Lung (tissue), 16 donors: ENCODE data around the gene PDIK1L. TPM values are rescaled to one million over a fixed set of nuclear protein-coding genes. Genes with fewer than 3 reads are reported as not detected.
A peak's percentile ranks its signal among the peaks of the same experiment; 100 is the strongest.

ENCODE experiments used
- ATAC-seq: fragments of 200-7000 bp; cut with Tn5 transposase; one replicate; pipeline ENCODE4 v1.9.1; 2020; ENCODE audit warnings: moderate number of reproducible peaks; ENCODE audit not compliant: insufficient read depth, low FRiP score
- DNase-seq, 3 donors: peaks; one replicate each; pipeline ENCODE4 v3.0.0-alpha.2; 2013 to 2017
- H3K27ac ChIP-seq, 2 donors: one replicate each; pipeline ENCODE4 v1.5.1; 2013; ENCODE audit warnings: mild to moderate bottlenecking in 2 of 2, moderate library complexity in 2 of 2, control low read depth in 1 of 2, inconsistent platforms in 1 of 2, low read depth in 1 of 2, low read length in 1 of 2
- H3K27me3 ChIP-seq, 3 donors: one replicate each; pipeline ENCODE4 v1.5.1; 2013; ENCODE audit warnings: low read length in 2 of 3; ENCODE audit not compliant: control insufficient read depth in 3 of 3, insufficient read depth in 3 of 3
- H3K36me3 ChIP-seq, 4 donors: one replicate each; pipeline ENCODE4 v1.5.1; 2013; ENCODE audit warnings: low read length in 4 of 4, mild to moderate bottlenecking in 1 of 4, moderate library complexity in 1 of 4; ENCODE audit not compliant: control insufficient read depth in 4 of 4, insufficient read depth in 4 of 4
- H3K4me1 ChIP-seq, 5 donors: one replicate each; pipeline ENCODE4 v1.5.1; 2013; ENCODE audit warnings: low read length in 5 of 5, mild to moderate bottlenecking in 2 of 5, moderate library complexity in 1 of 5; ENCODE audit not compliant: control insufficient read depth in 5 of 5, insufficient read depth in 5 of 5
- H3K4me3 ChIP-seq: one replicate; pipeline ENCODE4 v1.5.1; 2013; ENCODE audit warnings: mild to moderate bottlenecking, control low read depth, moderate library complexity
- H3K9ac ChIP-seq, 2 donors: one replicate each; pipeline ENCODE4 v1.5.1; 2013; ENCODE audit warnings: low read length in 2 of 2, control low read depth in 1 of 2; ENCODE audit not compliant: insufficient read depth in 1 of 2
- H3K9me3 ChIP-seq, 4 donors: one replicate each; pipeline ENCODE4 v1.5.1; 2013; ENCODE audit warnings: low read length in 3 of 4, mild to moderate bottlenecking in 1 of 4, moderate library complexity in 1 of 4; ENCODE audit not compliant: control insufficient read depth in 4 of 4, insufficient read depth in 3 of 4
- WGBS, 2 donors: extraction: QIAGEN DNeasy Blood & Tissue Kit; methylation state at CpG; one replicate each; pipeline ENCODE4 v1.1.7; 2013; 5-methylcytosine and 5-hydroxymethylcytosine counted together
- long read RNA-seq, 5 donors: transcript quantifications; one replicate each; lab custom pipeline, GENCODE V29; 2026
- polyA plus RNA-seq, 2 donors: library from polyadenylated mRNA; stranded (reverse); fragments of 200-250 nt; gene quantifications; one replicate each; pipeline ENCODE4 v1.2.1, GENCODE V29; 2013
- total RNA-seq, 2 donors: library from RNA; depleted of rRNA in 1 of 2; stranded (reverse); fragments of >200 nt in 1 of 2; gene quantifications; one replicate each; pipeline ENCODE4 v1.2.1, GENCODE V29; 2014 to 2021
- TF ChIP-seq, protein P1 (sequence below): IDR thresholded peaks from 2 replicates; pipeline ENCODE4 v1.5.1; 2012; ENCODE audit warnings: mild to moderate bottlenecking; ENCODE audit errors: control extremely low read depth, extremely low read depth
- donor health status: control.
- donor health status: control.
- donor health status: Bipolar disorder and iron deficiency.
- donor health status: healthy.
- donor health status: DM: yes; HTN: yes; CAD: no.

The PDIK1L gene
- total RNA-seq (10 to 100 TPM in 1 of 2 donors, 1 to 10 TPM in 1; 9.8 to 15.4 TPM), polyA plus RNA-seq (1 to 10 TPM; 2.9 TPM)
- long read RNA-seq, donor 1, transcript PDIK1L-201 (3 exons, 2,566 nt) = major isoform, 9 of 9 reads
- long read RNA-seq, donor 1, partial matches to known transcripts = 0 of 9 reads
- long read RNA-seq, donor 1, other reads (novel, unspliced or antisense) = 0 of 9 reads
- long read RNA-seq, donor 2, partial matches to known transcripts = 0 of 1 reads
- long read RNA-seq, donor 2, other reads (novel, unspliced or antisense) = 0 of 1 reads
- long read RNA-seq, donor 3, full-length matches to known transcripts = 8 of 8 reads
- long read RNA-seq, donor 3, partial matches to known transcripts = 0 of 8 reads
- long read RNA-seq, donor 3, other reads (novel, unspliced or antisense) = 0 of 8 reads
- long read RNA-seq, donor 4, partial matches to known transcripts = 0 of 2 reads
- long read RNA-seq, donor 4, other reads (novel, unspliced or antisense) = 0 of 2 reads
- long read RNA-seq, donor 5, full-length matches to known transcripts = 10 of 30 reads
- long read RNA-seq, donor 5, partial matches to known transcripts = 20 of 30 reads
- long read RNA-seq, donor 5, other reads (novel, unspliced or antisense) = 0 of 30 reads

GRCh38 chr1:26111530-26112406 is at the start of gene PDIK1L:
Gene PDIK1L, plus strand, starts transcription at chr1:26111824. Its CDS starts 2,485 bp downstream, at chr1:26114309.
- ATAC-seq (peak; percentile 93), DNase-seq (peak; percentile 96 to 99 (median 97))

DNA sequence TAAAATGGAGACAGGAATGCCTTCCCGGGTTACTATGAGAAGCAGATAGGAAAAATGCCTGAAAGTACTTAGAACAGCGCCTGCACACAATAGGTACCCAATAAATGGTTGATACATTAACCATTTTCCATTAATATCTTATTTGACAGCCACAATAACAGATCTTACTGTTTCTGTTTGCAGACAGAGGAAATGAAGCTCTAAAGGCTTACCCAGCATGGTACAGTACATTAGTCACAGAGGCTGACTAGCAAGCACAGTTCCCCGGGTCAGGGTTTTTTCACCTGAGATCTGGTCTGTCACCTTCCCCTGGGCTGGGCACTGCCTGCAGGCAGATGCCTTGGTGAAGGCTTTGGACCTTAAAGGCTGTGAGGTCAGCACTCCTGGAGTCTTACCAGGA is 47.1 kb upstream of the PDIK1L start:
- peaks cover 0 to 7% (median 2%) of the 10 kb centered on the region in 5 donors for H3K4me1 ChIP-seq
- ATAC-seq = no peak
- peaks cover 0 to 4% (median 3%) of the 10 kb centered on the region in 3 donors for H3K27me3 ChIP-seq
- TF ChIP-seq, protein P1, sequence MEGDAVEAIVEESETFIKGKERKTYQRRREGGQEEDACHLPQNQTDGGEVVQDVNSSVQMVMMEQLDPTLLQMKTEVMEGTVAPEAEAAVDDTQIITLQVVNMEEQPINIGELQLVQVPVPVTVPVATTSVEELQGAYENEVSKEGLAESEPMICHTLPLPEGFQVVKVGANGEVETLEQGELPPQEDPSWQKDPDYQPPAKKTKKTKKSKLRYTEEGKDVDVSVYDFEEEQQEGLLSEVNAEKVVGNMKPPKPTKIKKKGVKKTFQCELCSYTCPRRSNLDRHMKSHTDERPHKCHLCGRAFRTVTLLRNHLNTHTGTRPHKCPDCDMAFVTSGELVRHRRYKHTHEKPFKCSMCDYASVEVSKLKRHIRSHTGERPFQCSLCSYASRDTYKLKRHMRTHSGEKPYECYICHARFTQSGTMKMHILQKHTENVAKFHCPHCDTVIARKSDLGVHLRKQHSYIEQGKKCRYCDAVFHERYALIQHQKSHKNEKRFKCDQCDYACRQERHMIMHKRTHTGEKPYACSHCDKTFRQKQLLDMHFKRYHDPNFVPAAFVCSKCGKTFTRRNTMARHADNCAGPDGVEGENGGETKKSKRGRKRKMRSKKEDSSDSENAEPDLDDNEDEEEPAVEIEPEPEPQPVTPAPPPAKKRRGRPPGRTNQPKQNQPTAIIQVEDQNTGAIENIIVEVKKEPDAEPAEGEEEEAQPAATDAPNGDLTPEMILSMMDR = no peak
- H3K9me3 ChIP-seq = no peaks in the 10 kb centered on the region
- peaks cover 0 to 16% (median 0%) of the 10 kb centered on the region in 4 donors for H3K36me3 ChIP-seq
- no peak overlapping the region for H3K4me3 ChIP-seq
- peak overlapping the region in 1 of 2 donors; percentile 96 for H3K27ac ChIP-seq
- DNase-seq = no peak
- H3K9ac ChIP-seq = no peak overlapping the region
- 66 to 89% methylated on average over 3 of the region's 3 CpGs for WGBS, 2 donors

More at GRCh38 chr1:26111530-26112406, at the start of gene PDIK1L:
- TF ChIP-seq, protein P1 = no peak
- H3K36me3 ChIP-seq = peaks cover 0 to 13% (median 0%) of the 10 kb centered on the region in 4 donors
- peaks cover 2 to 17% (median 14%) of the 10 kb centered on the region in 5 donors for H3K4me1 ChIP-seq
- no peaks in the 10 kb centered on the region for H3K27me3 ChIP-seq
- WGBS, 2 donors = 0 to 1% methylated on average over 77 to 96 of the region's 96 CpGs
- peak within 1 kb of the TSS; percentile 59 to 90 for H3K9ac ChIP-seq
- peaks cover 0 to 2% (median 0%) of the 10 kb centered on the region in 4 donors for H3K9me3 ChIP-seq
- H3K27ac ChIP-seq = peak within 1 kb of the TSS; percentile 97
- H3K4me3 ChIP-seq = peak within 1 kb of the TSS; percentile 99

- 83 to 88% methylated on average over 15 of the region's 15 CpGs for WGBS, 2 donors
- no peak for DNase-seq
- TF ChIP-seq, protein P1 = no peak
Measured at GRCh38 chr1:26066160-26066559, 45.5 kb upstream of the PDIK1L start.

More at GRCh38 chr1:26066160-26066559, 45.5 kb upstream of the PDIK1L start:
- no peaks in the 10 kb centered on the region for H3K9me3 ChIP-seq
- H3K27ac ChIP-seq = peak overlapping the region in 1 of 2 donors; percentile 96
- ATAC-seq = no peak
- no peak overlapping the region for H3K4me3 ChIP-seq
- H3K27me3 ChIP-seq = peaks cover 0 to 4% (median 3%) of the 10 kb centered on the region in 3 donors
- H3K4me1 ChIP-seq = peaks cover 0 to 7% (median 0%) of the 10 kb centered on the region in 5 donors
- H3K36me3 ChIP-seq = peaks cover 0 to 6% (median 0%) of the 10 kb centered on the region in 4 donors
- H3K9ac ChIP-seq = no peak overlapping the region
